ENCODE measurements around the gene MS4A15.
A peak's percentile ranks its signal among the peaks of the same experiment; 100 is the strongest.
"Not testable (repeated sequence)": the region's sequence is repeated elsewhere in the genome, so short reads cannot be mapped to it uniquely, and the experiment has no call there.

Gene MS4A15

DNA sequence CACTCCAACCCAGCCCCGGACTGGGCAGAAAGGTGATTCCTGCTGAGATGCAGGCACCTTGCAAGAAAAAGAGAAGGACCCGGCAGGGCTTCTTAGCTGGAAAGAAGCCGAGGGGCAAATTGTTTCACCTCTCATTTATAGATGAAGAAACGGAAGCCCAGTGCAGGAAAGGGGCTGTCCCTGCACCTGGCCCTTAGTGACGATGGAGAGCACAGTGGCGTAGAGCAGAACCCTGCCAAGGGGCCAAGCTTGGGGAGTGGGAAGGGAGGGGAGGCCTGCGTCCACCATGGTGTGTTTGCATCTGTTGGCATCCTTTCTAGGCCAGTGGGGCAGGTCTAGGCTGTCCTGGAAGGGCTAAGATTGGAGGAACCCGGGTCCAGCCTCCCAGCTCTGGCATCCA, 7.8 kb upstream of the MS4A15 start:
- Histone ChIP-seq H3K4me3 (ENCODE audit: control insufficient read depth in 1 of 7, extremely low read depth in 1 of 7, insufficient read depth in 4 of 7, low read depth in 2 of 7, low read length in 6 of 7) (no peak overlapping the region), H3K4me1 (ENCODE audit: control extremely low read depth in 1 of 4, control insufficient read depth in 4 of 4, insufficient read depth in 4 of 4, low read length in 3 of 4) (no peaks in the 10 kb centered on the region), H3K36me3 (ENCODE audit: control insufficient read depth in 4 of 4, insufficient read depth in 4 of 4, low read length in 3 of 4) (no peaks in the 10 kb centered on the region), H3K27ac (ENCODE audit: insufficient read depth in 1 of 2, low read depth in 1 of 2, low read length in 2 of 2, poor library complexity in 1 of 2, severe bottlenecking in 2 of 2) (no peak overlapping the region), H3K27me3 (replicated peaks in 2 of 5; ENCODE audit: control insufficient read depth in 4 of 5, insufficient read depth in 5 of 5, low read length in 4 of 5) (peaks cover 0 to 8% (median 2%) of the 10 kb centered on the region in 5 experiments), H3K9me3 (ENCODE audit: control extremely low read depth in 1 of 5, control insufficient read depth in 4 of 5, insufficient read depth in 2 of 5, low read depth in 1 of 5, low read length in 4 of 5) (peaks cover 0 to 4% (median 0%) of the 10 kb centered on the region in 5 experiments)
- 86% methylated on average over 8 of the region's 8 CpGs for WGBS (ENCODE audit: insufficient coverage)
- DNase-seq = no peak
- CTCF ChIA-PET = interaction anchor here (1.0 to 2.9 kb wide), 2 partner anchors 14 to 27 kb away, joined by 6 to 11 read pairs; no protein-coding TSS in a partner anchor
- POLR2A ChIA-PET = no interaction called here

DNA sequence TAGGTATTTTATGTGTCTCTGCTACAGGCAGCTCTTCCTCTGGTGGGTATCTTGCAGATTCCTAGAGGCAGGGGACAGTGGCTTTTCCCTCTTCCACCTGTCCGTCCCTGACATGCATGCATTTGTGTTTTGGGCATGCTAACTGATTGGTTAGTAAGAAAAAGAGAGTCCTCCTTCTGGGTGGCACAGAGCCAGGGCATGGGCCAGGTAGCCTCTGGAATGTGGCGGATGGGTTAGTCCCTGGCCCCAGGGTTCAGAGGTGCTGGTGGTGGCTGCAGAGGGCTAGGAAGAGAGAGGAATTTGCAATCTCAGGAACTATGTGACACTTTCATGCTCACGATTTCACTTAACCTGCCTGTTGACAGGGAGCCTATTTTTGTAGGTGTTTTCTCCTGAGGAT, 5.8 kb upstream of the MS4A15 start:
- Histone ChIP-seq H3K27ac (ENCODE audit: insufficient read depth in 1 of 2, low read depth in 1 of 2, low read length in 2 of 2, poor library complexity in 1 of 2, severe bottlenecking in 2 of 2) (no peak overlapping the region), H3K36me3 (ENCODE audit: control insufficient read depth in 4 of 4, insufficient read depth in 4 of 4, low read length in 3 of 4) (no peaks in the 10 kb centered on the region), H3K27me3 (replicated peaks in 2 of 5; ENCODE audit: control insufficient read depth in 4 of 5, insufficient read depth in 5 of 5, low read length in 4 of 5) (peaks cover 0 to 8% (median 2%) of the 10 kb centered on the region in 5 experiments), H3K4me3 (ENCODE audit: control insufficient read depth in 1 of 7, extremely low read depth in 1 of 7, insufficient read depth in 4 of 7, low read depth in 2 of 7, low read length in 6 of 7) (no peak overlapping the region), H3K9me3 (ENCODE audit: control extremely low read depth in 1 of 5, control insufficient read depth in 4 of 5, insufficient read depth in 2 of 5, low read depth in 1 of 5, low read length in 4 of 5) (no peaks in the 10 kb centered on the region), H3K4me1 (ENCODE audit: control extremely low read depth in 1 of 4, control insufficient read depth in 4 of 4, insufficient read depth in 4 of 4, low read length in 3 of 4) (no peaks in the 10 kb centered on the region)
- ChIA-PET CTCF (interaction anchor here (1.0 kb wide), 1 partner anchor 28 kb away, joined by 3 read pairs; no protein-coding TSS in a partner anchor), POLR2A (no interaction called here)
- 88% methylated on average over 2 of the region's 3 CpGs for WGBS (ENCODE audit: insufficient coverage)
- no peak for DNase-seq

DNA sequence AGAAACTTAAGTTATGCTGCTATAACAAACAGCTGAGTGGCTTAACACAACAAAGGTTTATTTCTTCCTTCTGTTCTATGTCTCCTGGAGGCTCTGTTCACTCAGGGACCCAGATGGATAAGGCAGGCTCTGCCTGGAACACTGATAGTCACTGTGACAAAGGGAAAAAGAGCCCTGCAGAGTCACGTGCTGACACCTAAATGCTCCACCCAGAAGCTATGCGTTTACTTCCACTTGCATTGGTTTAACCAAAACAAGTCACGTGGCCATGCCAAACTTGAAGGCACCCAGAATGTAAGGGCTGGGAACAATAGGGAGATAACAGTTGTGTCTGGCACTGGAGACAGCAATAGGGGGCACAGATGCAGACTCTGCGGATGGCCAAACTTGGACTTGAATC, 3.4 kb upstream of the MS4A15 start:
- peaks cover 0 to 2% (median 0%) of the 10 kb centered on the region in 4 experiments for H3K4me1 ChIP-seq (ENCODE audit: control extremely low read depth in 1 of 4, control insufficient read depth in 4 of 4, insufficient read depth in 4 of 4, low read length in 3 of 4)
- H3K9me3 ChIP-seq (ENCODE audit: control extremely low read depth in 1 of 5, control insufficient read depth in 4 of 5, insufficient read depth in 2 of 5, low read depth in 1 of 5, low read length in 4 of 5) = no peaks in the 10 kb centered on the region
- no peak overlapping the region for H3K4me3 ChIP-seq (ENCODE audit: control insufficient read depth in 1 of 7, extremely low read depth in 1 of 7, insufficient read depth in 4 of 7, low read depth in 2 of 7, low read length in 6 of 7)
- peaks cover 0 to 8% (median 2%) of the 10 kb centered on the region in 5 experiments for H3K27me3 ChIP-seq (replicated peaks in 2 of 5; ENCODE audit: control insufficient read depth in 4 of 5, insufficient read depth in 5 of 5, low read length in 4 of 5)
- H3K27ac ChIP-seq (ENCODE audit: insufficient read depth in 1 of 2, low read depth in 1 of 2, low read length in 2 of 2, poor library complexity in 1 of 2, severe bottlenecking in 2 of 2) = no peak overlapping the region
- ChIA-PET CTCF (interaction anchor here (1.0 to 1.7 kb wide), 3 partner anchors 9 to 134 kb away, joined by 3 to 6 read pairs (median 4); no protein-coding TSS in a partner anchor), POLR2A (no interaction called here)
- no peaks in the 10 kb centered on the region for H3K36me3 ChIP-seq (ENCODE audit: control insufficient read depth in 4 of 4, insufficient read depth in 4 of 4, low read length in 3 of 4)
- no peak for DNase-seq
- 59% methylated on average over 3 of the region's 4 CpGs for WGBS (ENCODE audit: insufficient coverage)

DNA sequence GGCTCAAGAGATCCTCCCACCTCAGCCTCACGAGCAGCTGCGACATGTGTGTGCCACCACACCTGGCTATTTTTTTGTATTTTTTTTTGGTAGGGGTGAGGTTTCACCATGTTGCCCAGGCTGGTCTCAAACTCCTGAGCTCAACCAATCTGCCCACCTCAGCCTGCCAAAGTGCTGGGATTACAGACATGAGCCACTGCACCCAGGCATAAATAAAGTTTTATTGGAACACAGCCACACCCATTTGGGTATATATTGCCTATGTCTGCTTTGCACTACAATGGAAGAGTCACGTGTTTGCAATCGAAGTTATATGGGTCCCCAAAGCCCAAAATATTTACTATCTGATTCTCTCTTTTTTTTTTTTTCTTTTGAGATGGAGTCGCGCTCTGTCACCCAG, 1.8 kb upstream of the MS4A15 start:
- Histone ChIP-seq H3K4me3 (ENCODE audit: control insufficient read depth in 1 of 7, extremely low read depth in 1 of 7, insufficient read depth in 4 of 7, low read depth in 2 of 7, low read length in 6 of 7) (no peak overlapping the region), H3K4me1 (ENCODE audit: control extremely low read depth in 1 of 4, control insufficient read depth in 4 of 4, insufficient read depth in 4 of 4, low read length in 3 of 4) (peaks cover 0 to 14% (median 7%) of the 10 kb centered on the region in 4 experiments), H3K9me3 (ENCODE audit: control extremely low read depth in 1 of 5, control insufficient read depth in 4 of 5, insufficient read depth in 2 of 5, low read depth in 1 of 5, low read length in 4 of 5) (no peaks in the 10 kb centered on the region), H3K27me3 (replicated peaks in 2 of 5; ENCODE audit: control insufficient read depth in 4 of 5, insufficient read depth in 5 of 5, low read length in 4 of 5) (peaks cover 0 to 6% (median 2%) of the 10 kb centered on the region in 5 experiments), H3K36me3 (ENCODE audit: control insufficient read depth in 4 of 4, insufficient read depth in 4 of 4, low read length in 3 of 4) (no peaks in the 10 kb centered on the region), H3K27ac (ENCODE audit: insufficient read depth in 1 of 2, low read depth in 1 of 2, low read length in 2 of 2, poor library complexity in 1 of 2, severe bottlenecking in 2 of 2) (no peak overlapping the region)
- ChIA-PET CTCF (interaction anchor here (1.6 kb wide), 1 partner anchor 10 kb away, joined by 4 read pairs; no protein-coding TSS in a partner anchor), POLR2A (no interaction called here)
- WGBS (ENCODE audit: insufficient coverage) = 92% methylated on average over 2 of the region's 6 CpGs
- DNase-seq = no peak

DNA sequence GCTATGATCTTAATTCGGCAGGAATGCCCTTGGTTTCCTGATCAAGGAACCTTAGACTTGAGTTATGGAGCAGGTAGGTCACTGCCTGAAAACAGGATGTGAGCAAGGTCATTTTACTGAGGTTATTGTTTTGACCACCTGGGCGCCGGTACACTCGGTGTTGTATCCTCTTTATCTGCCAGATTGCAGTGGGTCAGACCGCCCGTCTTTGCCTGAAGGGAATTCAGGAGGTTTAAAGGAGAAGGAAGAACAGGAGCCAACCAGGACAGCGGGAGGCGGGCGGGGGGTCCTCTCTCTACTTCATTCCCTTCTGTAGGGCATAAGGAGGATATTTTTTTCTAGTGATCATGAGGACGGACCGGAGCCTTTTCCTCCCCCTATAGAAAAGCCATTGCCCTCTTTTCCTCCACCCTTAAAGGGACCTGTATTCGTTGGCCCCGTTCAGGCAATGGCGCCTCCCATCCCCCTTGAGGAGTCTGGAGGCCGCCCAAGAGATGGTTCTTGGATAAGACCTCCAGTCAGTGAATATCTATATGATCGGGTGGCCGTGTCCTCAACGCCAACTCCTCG, 649 bp downstream of the MS4A15 start:
- Histone ChIP-seq H3K36me3 (ENCODE audit: control insufficient read depth in 4 of 4, insufficient read depth in 4 of 4, low read length in 3 of 4) (no peaks in the 10 kb centered on the region), H3K27ac (ENCODE audit: insufficient read depth in 1 of 2, low read depth in 1 of 2, low read length in 2 of 2, poor library complexity in 1 of 2, severe bottlenecking in 2 of 2) (no peak overlapping the region), H3K4me1 (ENCODE audit: control extremely low read depth in 1 of 4, control insufficient read depth in 4 of 4, insufficient read depth in 4 of 4, low read length in 3 of 4) (peaks cover 4 to 23% (median 16%) of the 10 kb centered on the region in 4 experiments), H3K9me3 (ENCODE audit: control extremely low read depth in 1 of 5, control insufficient read depth in 4 of 5, insufficient read depth in 2 of 5, low read depth in 1 of 5, low read length in 4 of 5) (no peaks in the 10 kb centered on the region), H3K27me3 (replicated peaks in 2 of 5; ENCODE audit: control insufficient read depth in 4 of 5, insufficient read depth in 5 of 5, low read length in 4 of 5) (peaks cover 0 to 5% (median 0%) of the 10 kb centered on the region in 5 experiments), H3K4me3 (ENCODE audit: control insufficient read depth in 1 of 7, extremely low read depth in 1 of 7, insufficient read depth in 4 of 7, low read depth in 2 of 7, low read length in 6 of 7) (no peak overlapping the region)
- WGBS (ENCODE audit: insufficient coverage) = 95% methylated on average over 16 of the region's 19 CpGs
- POLR2A ChIA-PET = no interaction called here
- no peak for DNase-seq
- CTCF ChIA-PET = interaction anchor here (1.1 to 1.7 kb wide), 5 partner anchors 8 to 58 kb away, joined by 3 to 10 read pairs (median 4); partner anchors contain the start of gene MS4A8

DNA sequence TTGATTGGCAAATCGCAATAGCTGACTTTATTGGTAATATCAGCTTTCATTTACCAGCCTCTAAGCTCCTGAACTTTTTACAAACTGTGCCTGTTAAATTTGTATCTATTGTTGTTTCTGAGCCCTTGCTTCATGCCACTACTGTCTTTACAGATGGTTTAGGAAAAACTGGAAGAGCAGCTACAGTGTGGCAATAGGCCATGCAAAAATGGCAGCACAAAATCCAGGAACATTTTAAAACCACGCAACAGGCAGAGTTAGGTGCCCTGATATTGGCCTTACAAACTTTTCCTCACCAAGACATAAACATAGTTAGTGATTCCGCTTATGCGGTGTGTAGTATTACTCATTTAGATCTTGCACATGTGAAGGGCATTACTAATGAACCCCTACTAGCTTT, 2.0 kb downstream of the MS4A15 start:
- POLR2A ChIA-PET; DNase-seq; H3K27ac ChIP-seq (ENCODE audit: insufficient read depth in 1 of 2, low read depth in 1 of 2, low read length in 2 of 2, poor library complexity in 1 of 2, severe bottlenecking in 2 of 2); H3K4me3 ChIP-seq (ENCODE audit: control insufficient read depth in 1 of 7, extremely low read depth in 1 of 7, insufficient read depth in 4 of 7, low read depth in 2 of 7, low read length in 6 of 7); H3K36me3 ChIP-seq (ENCODE audit: control insufficient read depth in 4 of 4, insufficient read depth in 4 of 4, low read length in 3 of 4); H3K9me3 ChIP-seq (ENCODE audit: control extremely low read depth in 1 of 5, control insufficient read depth in 4 of 5, insufficient read depth in 2 of 5, low read depth in 1 of 5, low read length in 4 of 5); H3K27me3 ChIP-seq (replicated peaks in 2 of 5; ENCODE audit: control insufficient read depth in 4 of 5, insufficient read depth in 5 of 5, low read length in 4 of 5): not testable (repeated sequence)
- peaks cover 4 to 23% (median 16%) of the 10 kb centered on the region in 4 experiments for H3K4me1 ChIP-seq (ENCODE audit: control extremely low read depth in 1 of 4, control insufficient read depth in 4 of 4, insufficient read depth in 4 of 4, low read length in 3 of 4)
- WGBS (ENCODE audit: insufficient coverage) = 100% methylated on average over 2 of the region's 4 CpGs
- CTCF ChIA-PET = interaction anchor here (1.0 to 1.3 kb wide), 2 partner anchors 8 to 140 kb away, joined by 3 read pairs; no protein-coding TSS in a partner anchor

DNA sequence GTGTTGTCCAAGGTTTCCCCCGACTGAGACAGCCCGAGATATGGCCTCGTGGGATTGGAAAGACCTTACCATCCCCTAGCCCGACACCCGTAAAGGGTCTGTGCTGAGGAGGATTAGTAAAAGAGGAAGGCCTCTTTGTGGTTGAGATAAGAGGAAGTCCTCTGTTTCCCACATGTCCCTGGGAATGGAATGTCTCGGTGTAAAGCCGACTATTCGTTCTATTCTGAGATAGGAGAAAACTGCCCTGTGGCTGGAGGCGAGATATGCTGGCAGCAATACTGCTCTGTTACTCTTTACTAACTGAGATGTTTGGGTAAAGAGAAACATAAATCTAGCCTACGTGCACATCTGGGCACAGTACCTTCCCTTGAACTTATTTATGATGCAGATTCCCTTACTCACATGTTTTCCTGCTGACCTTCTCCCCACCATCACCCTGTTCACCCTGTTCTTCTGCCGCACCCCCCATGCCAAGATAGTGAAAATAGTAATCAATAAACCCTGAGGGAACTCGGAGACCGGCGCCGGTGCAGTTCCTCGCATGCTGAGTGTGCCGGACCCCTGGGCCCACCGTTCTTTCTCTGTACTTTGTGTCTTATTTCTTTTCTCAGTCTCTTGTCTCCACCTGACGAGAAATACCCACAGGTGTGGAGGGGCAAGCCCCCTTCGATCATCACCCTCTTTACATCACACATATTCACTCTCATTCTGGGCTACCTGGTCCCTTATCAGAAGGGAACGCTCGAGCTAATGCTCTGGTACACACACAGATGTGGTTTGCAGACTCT, 3.0 kb downstream of the MS4A15 start:
- Histone ChIP-seq H3K4me3 (ENCODE audit: control insufficient read depth in 1 of 7, extremely low read depth in 1 of 7, insufficient read depth in 4 of 7, low read depth in 2 of 7, low read length in 6 of 7) (peak overlapping the region in 1 of 7 experiments; percentile 11), H3K4me1 (ENCODE audit: control extremely low read depth in 1 of 4, control insufficient read depth in 4 of 4, insufficient read depth in 4 of 4, low read length in 3 of 4) (peaks cover 4 to 23% (median 16%) of the 10 kb centered on the region in 4 experiments)
- CTCF ChIA-PET = interaction anchor here (10.0 kb wide), 1 partner anchor 18 kb away, joined by 100 read pairs; no protein-coding TSS in a partner anchor
- H3K27ac ChIP-seq (ENCODE audit: insufficient read depth in 1 of 2, low read depth in 1 of 2, low read length in 2 of 2, poor library complexity in 1 of 2, severe bottlenecking in 2 of 2); H3K36me3 ChIP-seq (ENCODE audit: control insufficient read depth in 4 of 4, insufficient read depth in 4 of 4, low read length in 3 of 4); H3K27me3 ChIP-seq (replicated peaks in 2 of 5; ENCODE audit: control insufficient read depth in 4 of 5, insufficient read depth in 5 of 5, low read length in 4 of 5); H3K9me3 ChIP-seq (ENCODE audit: control extremely low read depth in 1 of 5, control insufficient read depth in 4 of 5, insufficient read depth in 2 of 5, low read depth in 1 of 5, low read length in 4 of 5); POLR2A ChIA-PET: not testable (repeated sequence)
- 88% methylated on average over 12 of the region's 22 CpGs for WGBS (ENCODE audit: insufficient coverage)
- DNase-seq = peak; percentile 23 to 71 (median 48)
